Stimulated activated effector memory CD8-positive, alpha-beta T cell treated with anti-CD3 and anti-CD28 coated beads, Interleukin-12 subunit alpha, Interleukin-12 subunit beta, amount 100 ng/mL, for 72 hours (primary cell): ENCODE results near the gene ABLIM2.

ENCODE experiments used
- ATAC-seq: fragments of 150-1000 bp; cut with Tn5 transposase; 2 replicates; pipeline ENCODE4 v1.10.0; 2021
- DNase-seq, 2 donors: peaks; one replicate each; pipeline ENCODE4 v3.0.0; 2021 to 2022; ENCODE audit warnings: low spot score in 2 of 2
- H3K27ac Mint-ChIP-seq: one replicate; pipeline ENCODE4 v1.8.0; 2022; ENCODE audit warnings: mild to moderate bottlenecking, mixed read lengths
- H3K36me3 Mint-ChIP-seq: one replicate; pipeline ENCODE4 v1.8.0; 2022; ENCODE audit warnings: mild to moderate bottlenecking, mixed read lengths
- H3K4me1 Mint-ChIP-seq: one replicate; pipeline ENCODE4 v1.8.0; 2022; ENCODE audit warnings: mixed read lengths
- H3K4me3 Mint-ChIP-seq: one replicate; pipeline ENCODE4 v1.8.0; 2022; ENCODE audit warnings: mild to moderate bottlenecking, mixed read lengths
- H3K9me3 Mint-ChIP-seq: one replicate; pipeline ENCODE4 v1.8.0; 2022; ENCODE audit warnings: mixed read lengths

The ABLIM2 gene

DNA sequence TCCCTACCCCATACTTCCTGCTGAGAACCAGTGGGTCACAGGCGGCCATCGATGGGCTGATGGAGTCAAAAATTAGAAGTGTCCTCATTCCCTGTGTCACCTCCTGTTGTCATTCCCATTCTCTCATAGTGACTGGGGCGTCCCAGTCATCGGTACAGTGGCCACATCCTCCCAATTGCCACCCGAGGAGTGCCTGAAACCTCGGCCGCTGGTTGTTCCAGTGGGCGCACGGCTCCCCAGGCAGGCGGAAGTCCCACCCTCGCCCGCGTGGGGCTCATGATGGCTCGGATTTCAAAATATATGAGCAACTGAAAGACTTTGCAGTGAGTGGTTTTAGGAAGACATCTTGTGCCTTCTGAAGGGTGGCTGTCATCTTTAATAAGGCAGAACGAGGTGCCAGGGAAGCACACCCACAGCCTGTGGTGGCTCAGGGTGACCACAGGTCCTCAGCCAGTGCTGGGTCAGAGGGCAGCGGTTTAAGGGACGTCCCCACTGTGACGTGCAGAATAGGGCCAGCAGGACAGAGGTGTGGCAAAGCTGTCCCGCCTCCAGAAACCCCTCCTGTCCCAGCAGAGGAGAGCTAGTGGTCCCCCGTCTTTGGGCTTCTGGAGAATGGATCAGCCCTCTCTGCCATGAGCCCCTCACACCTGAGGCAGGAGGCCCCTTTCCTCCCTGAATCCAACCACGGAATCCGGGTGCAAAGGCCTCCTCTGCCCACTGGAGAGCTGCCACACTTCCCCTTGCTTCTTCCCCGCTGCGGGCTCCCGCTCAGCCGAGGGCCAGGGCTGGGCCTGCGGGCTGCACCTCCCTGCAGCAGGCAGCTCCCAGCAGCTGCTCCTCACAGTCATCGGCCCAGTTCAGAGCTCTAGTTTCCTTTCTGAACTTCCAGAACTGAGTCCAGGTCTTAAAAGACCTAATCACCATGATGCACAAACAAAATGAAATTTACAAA is 90.4 kb downstream of the ABLIM2 start:
- Mint-ChIP-seq H3K9me3 (peaks cover 11% of the 10 kb centered on the region), H3K4me3 (no peak overlapping the region), H3K27ac (no peak overlapping the region), H3K4me1 (no peaks in the 10 kb centered on the region), H3K36me3 (no peaks in the 10 kb centered on the region)
- no peak for DNase-seq
- no peak for ATAC-seq

DNA sequence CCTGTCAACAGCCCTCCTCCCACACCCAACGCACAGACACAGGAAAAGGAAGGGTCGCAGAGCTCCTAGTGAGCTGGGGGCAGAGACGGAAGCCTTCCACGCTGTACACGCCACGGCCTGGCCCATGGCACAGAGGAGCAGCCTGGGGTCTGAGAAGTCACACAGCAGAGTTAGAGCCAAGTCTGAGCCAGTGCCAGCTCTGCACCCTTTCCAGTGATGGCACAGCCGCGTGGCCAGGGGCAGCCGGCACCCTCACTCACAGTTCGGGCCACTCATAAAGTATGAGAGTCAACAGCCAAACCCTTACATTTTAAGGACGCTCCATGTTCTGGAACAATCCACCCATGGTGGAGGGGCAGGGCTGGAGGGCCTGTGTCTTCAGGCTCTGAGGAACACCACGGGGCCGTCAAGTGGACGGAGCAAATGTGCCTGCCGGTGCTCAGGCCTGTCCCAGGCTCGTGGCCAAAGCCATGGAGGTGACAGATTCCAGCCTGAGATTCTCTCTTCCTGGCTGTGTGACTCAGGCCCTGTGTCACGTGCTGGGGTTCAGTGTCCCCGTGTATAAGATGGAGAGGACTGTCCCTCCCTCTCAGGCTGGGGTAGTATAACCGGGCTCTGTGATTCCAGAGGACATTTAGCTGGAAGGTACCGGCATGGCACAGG is 91.2 kb downstream of the ABLIM2 start:
- no peak for ATAC-seq
- no peaks in the 10 kb centered on the region for H3K36me3 Mint-ChIP-seq
- no peak overlapping the region for H3K4me3 Mint-ChIP-seq
- no peak overlapping the region for H3K27ac Mint-ChIP-seq
- H3K9me3 Mint-ChIP-seq = peaks cover 12% of the 10 kb centered on the region
- H3K4me1 Mint-ChIP-seq = no peaks in the 10 kb centered on the region
- DNase-seq = no peak

DNA sequence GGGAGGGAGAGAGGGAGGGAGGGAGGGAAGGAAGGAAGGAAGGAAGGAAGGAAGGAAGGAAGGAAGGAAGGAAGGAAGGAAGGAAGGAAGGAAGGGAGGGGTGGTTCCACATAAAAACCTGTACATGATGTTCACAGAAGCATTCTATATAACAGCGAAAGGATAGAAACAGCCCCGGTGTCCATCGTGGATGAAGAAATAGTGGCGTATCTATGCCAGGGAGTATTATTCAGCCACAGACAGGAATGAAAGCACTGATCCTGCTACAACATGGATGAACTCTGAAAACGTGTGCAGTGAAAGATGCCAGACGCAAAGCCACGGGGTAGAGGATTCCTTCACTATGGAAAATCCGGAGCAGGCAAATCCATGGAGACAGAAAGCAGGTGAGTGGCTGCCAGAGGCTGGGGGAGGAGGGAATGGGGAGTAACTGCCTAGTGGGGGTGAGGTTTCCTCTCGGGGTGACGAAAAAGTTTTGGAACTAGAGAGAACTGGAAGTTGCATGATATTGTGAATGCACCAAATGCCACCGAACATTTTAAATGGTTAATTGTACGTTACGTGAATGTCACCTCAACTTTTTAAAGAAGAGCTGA is 92.2 kb downstream of the ABLIM2 start:
- H3K36me3 Mint-ChIP-seq = no peaks in the 10 kb centered on the region
- no peak for ATAC-seq
- H3K9me3 Mint-ChIP-seq = peaks cover 12% of the 10 kb centered on the region
- no peak overlapping the region for H3K27ac Mint-ChIP-seq
- no peak overlapping the region for H3K4me3 Mint-ChIP-seq
- H3K4me1 Mint-ChIP-seq = no peaks in the 10 kb centered on the region
- no peak for DNase-seq

- no peaks in the 10 kb centered on the region for H3K4me1 Mint-ChIP-seq
- H3K36me3 Mint-ChIP-seq = no peaks in the 10 kb centered on the region
- ATAC-seq (no peak), DNase-seq (no peak)
- peaks cover 12% of the 10 kb centered on the region for H3K9me3 Mint-ChIP-seq
- no peak overlapping the region for H3K27ac Mint-ChIP-seq
- H3K4me3 Mint-ChIP-seq = no peak overlapping the region
These were observed 94.5 kb downstream of the ABLIM2 start for GRCh38 chr4:8063974-8064563.

DNA sequence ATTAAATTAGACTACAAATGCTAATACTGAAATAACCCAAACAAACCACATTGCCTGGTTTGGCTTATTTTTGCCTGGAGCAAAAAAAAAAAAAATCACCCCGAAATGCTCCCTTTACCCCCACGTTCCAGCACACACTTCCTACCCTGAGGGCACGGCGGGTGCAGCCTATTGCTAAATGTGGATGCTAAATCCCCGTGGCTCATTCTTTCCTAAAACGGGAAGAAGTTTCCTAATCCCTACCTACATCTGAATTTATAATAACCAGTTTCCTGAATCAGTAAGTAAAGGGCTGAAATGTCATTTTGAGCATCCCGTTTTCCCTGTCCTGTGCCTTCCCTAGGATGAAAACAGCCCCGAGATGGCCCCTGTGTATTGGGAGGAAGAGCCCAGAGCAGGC is 97.0 kb downstream of the ABLIM2 start:
- Mint-ChIP-seq H3K4me3 (no peak overlapping the region), H3K27ac (no peak overlapping the region), H3K4me1 (no peaks in the 10 kb centered on the region), H3K36me3 (no peaks in the 10 kb centered on the region), H3K9me3 (peaks cover 12% of the 10 kb centered on the region)
- ATAC-seq (no peak), DNase-seq (no peak)

DNA sequence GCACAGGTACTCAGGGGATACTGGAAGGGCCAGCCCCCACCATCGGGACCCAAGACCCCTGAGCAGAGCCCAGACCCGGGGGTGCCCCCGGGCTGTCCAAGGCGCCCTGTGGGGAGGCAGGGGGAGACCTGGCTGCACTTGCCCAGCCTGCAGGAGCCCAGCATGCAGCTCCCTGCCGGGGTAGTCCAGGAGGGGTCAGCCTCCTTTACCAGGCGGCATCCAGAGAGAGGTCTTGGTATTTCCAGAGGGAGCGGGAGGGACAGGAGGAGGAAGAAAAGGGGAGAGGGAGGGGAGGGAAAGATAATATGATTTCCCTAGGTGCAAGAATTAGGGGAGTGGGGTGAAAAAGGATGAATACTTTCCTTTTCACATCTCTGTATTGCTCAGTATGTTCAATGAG is 97.5 kb downstream of the ABLIM2 start:
- Mint-ChIP-seq H3K4me3 (no peak overlapping the region), H3K27ac (no peak overlapping the region), H3K36me3 (no peaks in the 10 kb centered on the region), H3K9me3 (peaks cover 12% of the 10 kb centered on the region), H3K4me1 (no peaks in the 10 kb centered on the region)
- ATAC-seq (no peak), DNase-seq (no peak)

DNA sequence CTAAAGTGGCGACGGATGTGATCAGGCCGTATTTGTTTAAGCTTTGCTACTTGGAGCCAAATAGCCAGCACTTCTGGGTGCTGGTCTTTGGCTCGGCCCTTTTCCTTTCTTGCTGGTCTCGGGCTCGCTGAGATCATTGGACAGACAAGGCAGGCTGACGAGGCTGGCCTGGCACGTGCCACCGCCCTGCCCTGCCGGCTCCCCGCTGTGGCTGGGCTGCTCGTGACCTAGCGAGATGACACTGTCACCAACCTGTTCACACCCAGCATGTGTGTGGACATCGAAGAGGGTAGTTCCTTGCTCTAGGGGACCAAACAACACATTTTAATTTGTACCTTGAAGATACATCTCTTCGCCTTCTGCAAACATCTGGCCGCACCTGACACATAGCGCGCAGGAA is 98.0 kb downstream of the ABLIM2 start:
- Mint-ChIP-seq H3K27ac (no peak overlapping the region), H3K4me1 (no peaks in the 10 kb centered on the region), H3K4me3 (no peak overlapping the region)

DNA sequence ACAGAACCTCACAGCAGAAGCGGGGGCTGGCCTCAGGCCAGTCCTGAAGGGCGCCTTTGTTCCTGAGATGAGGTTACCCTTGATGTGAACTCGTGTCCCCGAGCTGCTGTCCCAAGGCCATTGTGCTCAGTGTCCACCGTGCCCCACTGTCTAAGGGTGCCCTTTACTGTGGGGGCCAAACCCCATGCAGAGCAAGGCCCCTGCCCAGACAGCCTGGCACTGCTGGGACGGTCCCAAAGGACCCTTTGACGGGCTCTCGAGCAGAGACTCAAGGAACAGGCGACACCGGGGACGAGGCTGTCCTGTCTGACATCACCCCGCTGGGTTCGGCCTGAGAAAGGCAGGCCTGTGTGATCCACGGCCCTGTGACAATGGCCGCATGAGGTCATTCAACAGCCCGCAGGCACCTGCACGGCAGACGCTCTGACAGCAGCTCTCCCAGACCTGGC is 100.6 kb downstream of the ABLIM2 start:
- Mint-ChIP-seq H3K4me3 (no peak overlapping the region), H3K4me1 (no peaks in the 10 kb centered on the region), H3K27ac (no peak overlapping the region), H3K36me3 (peaks cover 4% of the 10 kb centered on the region), H3K9me3 (no peaks in the 10 kb centered on the region)
- DNase-seq (no peak), ATAC-seq (peak; percentile 11)

More for the DNA sequence above, 98.0 kb downstream of the ABLIM2 start:
- ATAC-seq = no peak
- DNase-seq = no peak
- Mint-ChIP-seq H3K36me3 (no peaks in the 10 kb centered on the region), H3K9me3 (peaks cover 12% of the 10 kb centered on the region)

DNA sequence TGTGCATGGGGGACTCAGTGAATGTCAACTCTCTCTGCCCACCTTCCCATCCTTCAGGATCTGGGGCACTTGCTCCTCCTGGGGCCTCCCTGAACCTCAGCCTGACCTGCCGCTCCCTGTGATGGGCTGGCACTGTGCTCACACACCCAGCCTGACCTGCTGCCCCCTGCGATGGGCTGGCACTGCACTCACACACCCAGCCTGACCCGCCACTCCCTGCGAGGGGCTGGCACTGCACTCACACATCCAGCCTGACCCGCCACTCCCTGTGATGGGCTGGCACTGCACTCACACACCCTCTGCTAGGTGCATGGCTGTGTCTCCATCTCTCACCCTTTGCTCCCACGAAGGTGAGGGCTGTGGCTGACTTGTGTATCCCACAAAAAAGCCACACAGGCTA is 103.4 kb downstream of the ABLIM2 start:
- H3K9me3 Mint-ChIP-seq = no peaks in the 10 kb centered on the region
- peaks cover 4% of the 10 kb centered on the region for H3K36me3 Mint-ChIP-seq
- DNase-seq (no peak), ATAC-seq (no peak)
- H3K27ac Mint-ChIP-seq = no peak overlapping the region
- no peaks in the 10 kb centered on the region for H3K4me1 Mint-ChIP-seq
- H3K4me3 Mint-ChIP-seq = no peak overlapping the region

DNA sequence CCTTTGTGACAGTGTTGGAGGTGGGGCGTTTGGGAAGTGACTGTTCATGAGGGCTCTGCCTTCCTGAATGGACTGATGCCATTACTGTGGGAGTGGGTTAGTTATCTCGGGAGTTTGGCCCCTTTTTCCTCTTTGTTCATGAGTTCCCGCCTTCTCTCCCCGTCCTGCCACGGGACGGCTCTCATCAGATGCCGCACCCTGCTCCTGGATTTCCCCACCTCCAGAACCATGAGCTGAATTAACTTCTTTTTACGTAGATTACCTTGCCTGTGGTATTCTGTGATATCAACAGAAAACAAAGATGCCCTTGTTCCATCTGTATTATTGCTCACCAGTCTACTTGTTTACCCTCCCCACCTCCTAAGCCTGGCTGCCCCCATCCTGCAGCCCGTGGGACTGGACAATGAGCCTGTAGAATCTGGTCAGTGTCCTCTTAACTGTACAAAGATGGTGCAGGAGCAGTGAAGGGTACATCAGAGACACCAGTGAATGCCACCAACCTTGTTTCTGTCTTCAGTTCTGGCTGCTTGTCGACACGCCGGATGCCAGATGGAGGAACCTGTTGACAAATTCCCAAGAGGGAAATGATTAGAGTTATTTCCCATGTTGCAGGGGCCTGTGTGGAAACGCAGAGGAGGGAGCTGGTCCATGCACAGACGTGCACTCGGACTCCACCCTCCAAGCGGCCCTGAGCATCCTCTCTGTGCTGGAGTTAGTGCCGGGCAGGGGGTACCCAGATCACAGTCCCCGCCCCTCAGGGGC is 104.7 kb downstream of the ABLIM2 start:
- ATAC-seq (no peak), DNase-seq (no peak)
- Mint-ChIP-seq H3K9me3 (no peaks in the 10 kb centered on the region), H3K36me3 (peaks cover 4% of the 10 kb centered on the region), H3K4me1 (no peaks in the 10 kb centered on the region), H3K27ac (no peak overlapping the region), H3K4me3 (no peak overlapping the region)

- no peak overlapping the region for H3K27ac Mint-ChIP-seq
- peaks cover 3% of the 10 kb centered on the region for H3K4me1 Mint-ChIP-seq
- peaks cover 4% of the 10 kb centered on the region for H3K36me3 Mint-ChIP-seq
- ATAC-seq (no peak), DNase-seq (no peak)
- H3K4me3 Mint-ChIP-seq = no peak overlapping the region
- H3K9me3 Mint-ChIP-seq = no peaks in the 10 kb centered on the region
These were observed 106.4 kb downstream of the ABLIM2 start for GRCh38 chr4:8052160-8052691.

DNA sequence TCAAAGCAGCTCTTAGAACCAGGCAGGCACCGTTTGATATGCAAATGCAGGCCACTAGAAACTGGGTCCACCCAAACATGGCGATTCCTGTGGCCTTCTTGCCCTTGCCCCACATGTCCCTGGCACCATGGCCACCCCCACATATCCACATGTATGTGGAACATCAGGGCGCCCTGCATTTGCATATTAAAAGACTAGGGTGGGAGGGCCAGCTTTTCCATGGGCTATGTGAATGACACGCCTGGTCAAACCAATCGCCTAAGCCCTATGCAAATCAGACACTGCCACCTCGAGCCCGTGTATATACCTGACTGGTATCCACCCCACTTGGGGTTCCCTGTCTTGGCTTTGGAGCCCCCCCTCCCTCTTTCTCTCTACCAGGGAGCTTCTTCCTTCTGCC is 107.0 kb downstream of the ABLIM2 start:
- no peak overlapping the region for H3K27ac Mint-ChIP-seq
- H3K4me1 Mint-ChIP-seq = peaks cover 9% of the 10 kb centered on the region
- no peak for ATAC-seq
- H3K4me3 Mint-ChIP-seq = no peak overlapping the region
- no peak for DNase-seq
- H3K9me3 Mint-ChIP-seq = no peaks in the 10 kb centered on the region
- peaks cover 4% of the 10 kb centered on the region for H3K36me3 Mint-ChIP-seq

DNA sequence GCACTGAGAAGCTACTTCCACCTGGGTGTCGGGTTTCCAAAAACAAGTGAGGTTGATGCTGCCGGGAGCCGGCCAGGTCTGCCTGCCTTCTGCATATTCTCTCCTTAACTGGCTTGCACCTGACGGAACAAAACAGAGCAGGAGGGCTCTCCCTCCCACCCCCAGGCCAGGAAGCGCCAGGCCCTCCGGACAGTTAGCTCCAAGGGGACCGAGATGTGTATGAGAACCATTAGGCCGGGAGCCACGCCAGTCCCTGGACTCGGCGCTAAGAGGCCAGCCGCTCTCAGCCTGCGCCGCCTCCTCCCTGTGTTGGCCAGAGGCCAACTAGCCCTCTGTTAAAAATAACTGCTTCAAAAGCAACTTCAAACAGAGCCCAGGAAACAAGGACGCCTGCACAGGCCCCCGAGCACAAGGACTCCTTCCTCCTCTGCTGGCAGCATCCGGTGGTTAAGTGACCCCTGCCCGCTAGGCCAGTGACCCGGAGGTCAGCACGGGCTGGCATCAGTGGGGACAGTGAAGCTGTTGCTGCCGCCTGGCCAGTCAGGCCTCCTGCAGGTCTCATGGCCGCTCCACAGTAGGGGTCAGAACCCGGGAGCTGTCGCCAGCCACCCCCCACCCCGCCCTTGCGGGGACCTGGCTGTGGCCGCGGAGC is 107.9 kb downstream of the ABLIM2 start:
- ATAC-seq (no peak), DNase-seq (no peak)
- H3K27ac Mint-ChIP-seq = no peak overlapping the region
- peaks cover 17% of the 10 kb centered on the region for H3K4me1 Mint-ChIP-seq
- H3K4me3 Mint-ChIP-seq = no peak overlapping the region
- H3K9me3 Mint-ChIP-seq = no peaks in the 10 kb centered on the region
- H3K36me3 Mint-ChIP-seq = peaks cover 4% of the 10 kb centered on the region

DNA sequence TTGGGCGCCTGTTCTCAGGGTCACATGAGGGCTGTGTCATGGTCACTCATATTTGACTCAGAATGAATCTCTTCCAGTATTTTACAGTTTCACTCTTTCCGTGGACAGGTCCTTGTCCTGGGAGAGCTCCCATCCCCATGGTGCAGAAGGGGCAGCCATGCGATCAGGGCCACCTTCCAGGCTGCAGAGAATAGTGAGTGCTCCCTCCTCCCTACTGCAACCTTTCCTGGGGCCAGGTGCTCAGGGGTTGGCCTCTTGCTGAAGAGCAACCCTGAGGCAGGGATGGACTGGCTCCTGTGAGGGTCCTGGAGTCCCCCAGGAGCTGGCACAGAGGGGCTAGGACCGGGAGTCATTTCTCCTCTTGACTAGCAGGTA is 108.4 kb downstream of the ABLIM2 start:
- no peaks in the 10 kb centered on the region for H3K9me3 Mint-ChIP-seq
- no peak for ATAC-seq
- H3K4me1 Mint-ChIP-seq = peaks cover 17% of the 10 kb centered on the region
- H3K4me3 Mint-ChIP-seq = no peak overlapping the region
- H3K36me3 Mint-ChIP-seq = peaks cover 1% of the 10 kb centered on the region
- H3K27ac Mint-ChIP-seq = no peak overlapping the region
- no peak for DNase-seq
